NCI-H82 treated with DMSO at 0.1 percent for 48 hours (cell line): ENCODE measurements around the gene RPL18A.

Source experiments
- DNase-seq: peaks from one replicate; lab custom pipeline; 2025; ENCODE audit not compliant: unreplicated experiment; lab: John Stamatoyannopoulos, UW

The RPL18A gene

DNA sequence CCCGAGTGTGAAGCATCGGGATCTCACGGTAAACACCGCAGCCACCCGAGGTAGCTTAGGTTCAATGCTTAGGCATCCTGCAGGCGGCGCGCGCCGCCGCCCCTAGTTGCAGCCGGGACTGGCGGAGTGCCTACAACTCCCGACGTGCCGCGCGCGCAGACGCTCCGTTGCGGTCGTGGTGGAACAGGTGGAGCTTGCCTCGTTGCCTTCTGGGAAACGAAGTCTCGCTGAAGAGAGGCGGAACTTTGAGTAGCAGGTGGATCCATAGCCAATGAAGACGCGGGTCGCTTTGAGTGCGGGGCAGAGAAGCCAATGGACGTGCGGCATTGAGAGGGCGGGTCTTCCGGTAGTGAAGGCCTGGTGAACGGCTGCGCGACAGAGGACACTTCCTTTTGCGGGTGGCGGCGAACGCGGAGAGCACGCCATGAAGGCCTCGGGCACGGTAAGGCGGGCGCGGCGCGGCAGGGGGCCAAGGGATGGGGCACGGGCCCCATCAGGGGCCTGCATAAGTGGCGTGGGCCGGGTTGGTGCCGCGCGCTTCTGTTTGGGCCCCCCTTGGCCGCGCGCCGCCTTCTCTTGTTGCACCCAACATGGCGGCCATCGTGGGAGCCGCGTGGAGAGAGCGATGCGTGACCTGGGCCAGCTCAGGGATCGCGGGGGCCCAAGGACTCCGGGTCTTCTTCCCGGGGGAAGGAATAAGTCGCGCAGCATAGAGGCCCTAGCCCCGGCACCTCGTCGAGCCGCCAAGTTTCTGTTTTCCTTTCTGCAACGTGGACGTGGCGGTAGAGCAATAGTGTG, at the start of gene RPL18A:
Gene RPL18A, plus strand, starts transcription at position 378 of the 798 bp plus-strand sequence. Its CDS starts 47 bp downstream, at position 425.
- peak; percentile 100 for DNase-seq

DNA sequence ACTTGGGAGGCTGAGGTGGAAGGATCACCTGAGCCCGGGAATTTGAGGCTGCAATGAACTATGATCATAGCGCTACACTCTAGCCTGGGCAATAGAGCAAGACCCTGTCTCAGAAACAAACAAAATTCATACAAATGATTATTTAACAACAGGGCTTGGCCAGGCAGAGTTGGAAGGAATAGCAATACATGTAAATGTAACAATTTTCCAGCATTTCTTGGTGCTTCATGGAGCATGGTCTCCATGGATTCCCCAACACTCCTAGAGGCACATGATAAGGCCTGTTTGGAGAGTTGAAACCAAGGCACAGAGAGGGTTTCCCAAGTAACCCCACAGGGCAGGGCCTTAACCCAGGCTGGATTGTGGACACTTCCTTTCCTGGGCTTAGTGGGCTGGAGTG, 48.6 kb upstream of the RPL18A start:
- no peak for DNase-seq

DNA sequence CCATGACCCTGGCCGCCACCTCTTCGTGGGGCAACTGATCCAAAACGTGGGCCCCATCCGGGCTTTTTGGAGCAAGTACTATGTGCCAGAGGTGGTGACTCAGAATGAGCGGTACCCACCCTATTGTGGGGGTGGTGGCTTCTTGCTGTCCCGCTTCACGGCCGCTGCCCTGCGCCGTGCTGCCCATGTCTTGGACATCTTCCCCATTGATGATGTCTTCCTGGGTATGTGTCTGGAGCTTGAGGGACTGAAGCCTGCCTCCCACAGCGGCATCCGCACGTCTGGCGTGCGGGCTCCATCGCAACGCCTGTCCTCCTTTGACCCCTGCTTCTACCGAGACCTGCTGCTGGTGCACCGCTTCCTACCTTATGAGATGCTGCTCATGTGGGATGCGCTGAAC, 48.0 kb upstream of the RPL18A start:
- DNase-seq = no peak

- no peak for DNase-seq
Measured at GRCh38 chr19:17812099-17812498, 47.6 kb upstream of the RPL18A start.

GRCh38 chr19:17817668-17818363, 41.9 kb upstream of the RPL18A start:
- DNase-seq = no peak

DNA sequence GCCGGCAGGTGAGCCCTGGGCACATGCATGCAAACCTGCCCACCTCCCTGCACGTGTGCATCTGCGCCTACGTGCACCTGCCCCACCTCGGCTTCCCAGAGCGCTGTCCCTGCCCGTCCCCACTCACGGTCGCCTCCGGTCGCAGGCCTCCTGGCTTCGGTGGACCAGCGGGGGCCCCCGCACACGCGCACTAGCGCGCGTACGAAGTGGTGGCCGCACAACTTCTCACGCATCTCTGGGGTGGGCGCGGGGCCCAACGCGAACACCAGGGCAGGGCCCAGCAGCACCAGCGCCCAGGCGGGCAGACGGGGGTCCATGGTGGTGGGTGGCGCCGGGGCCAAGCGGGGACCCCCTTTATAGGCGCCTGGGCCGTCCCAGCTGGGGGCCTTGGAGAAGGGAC, 38.5 kb upstream of the RPL18A start, which contains the start of gene INSL3:
Gene INSL3, minus strand, starts transcription at position 330 of the 400 bp plus-strand sequence. Its CDS starts 13 bp downstream, at position 317.
- no peak for DNase-seq

GRCh38 chr19:17824339-17824738, 35.4 kb upstream of the RPL18A start:
- DNase-seq = no peak

- no peak for DNase-seq
Measured at GRCh38 chr19:17826508-17827056, 33.1 kb upstream of the RPL18A start.

- peak; percentile 80 for DNase-seq
Measured at GRCh38 chr19:17829855-17830566, 29.7 kb upstream of the RPL18A start.

DNA sequence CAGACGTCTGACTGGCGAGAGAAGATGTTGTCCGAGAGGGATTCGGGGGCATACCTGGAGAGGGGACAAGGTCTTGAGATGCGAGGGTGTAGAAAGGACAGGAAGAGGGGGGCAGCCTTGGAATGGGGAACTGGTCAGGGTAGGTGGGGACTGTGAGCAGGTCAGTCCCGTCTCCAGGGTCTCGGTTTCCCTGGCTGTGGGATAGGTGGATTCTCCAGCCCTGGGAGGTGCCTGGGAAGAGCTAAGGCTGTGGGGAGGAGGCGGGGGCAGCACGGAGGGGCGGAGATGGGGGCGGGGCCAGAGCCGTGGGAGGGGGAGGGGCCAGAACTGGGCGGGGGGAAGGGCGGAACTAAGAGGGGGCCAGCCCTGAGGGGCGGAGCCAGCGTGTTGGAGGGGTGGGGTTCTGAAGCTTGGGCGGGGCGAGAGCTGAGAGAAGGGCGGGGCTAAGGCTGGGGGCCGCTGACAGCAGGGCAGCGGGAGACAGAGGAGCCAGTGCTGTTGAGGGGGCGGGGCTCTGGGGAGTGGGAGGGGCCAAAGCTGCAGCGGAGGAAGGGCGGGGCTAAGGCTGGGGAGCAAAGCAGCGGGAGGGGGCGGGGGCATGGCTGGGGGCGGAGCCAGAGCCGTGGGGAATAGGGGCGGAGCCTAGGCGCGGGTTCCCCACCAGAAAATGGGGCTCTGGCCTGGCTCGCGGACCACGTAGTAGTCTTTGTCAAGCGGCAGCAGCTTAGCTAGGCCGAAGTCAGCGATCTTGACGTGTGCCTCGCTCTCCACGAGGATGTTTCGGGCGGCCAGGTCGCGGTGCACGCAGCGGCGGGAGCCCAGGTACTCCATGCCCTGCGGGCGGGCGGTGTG, 28.9 kb upstream of the RPL18A start:
- peak; percentile 95 for DNase-seq

- DNase-seq = no peak
Measured at GRCh38 chr19:17831419-17831888, 28.3 kb upstream of the RPL18A start.

GRCh38 chr19:17832443-17833208, 27.1 kb upstream of the RPL18A start:
- no peak for DNase-seq

DNA sequence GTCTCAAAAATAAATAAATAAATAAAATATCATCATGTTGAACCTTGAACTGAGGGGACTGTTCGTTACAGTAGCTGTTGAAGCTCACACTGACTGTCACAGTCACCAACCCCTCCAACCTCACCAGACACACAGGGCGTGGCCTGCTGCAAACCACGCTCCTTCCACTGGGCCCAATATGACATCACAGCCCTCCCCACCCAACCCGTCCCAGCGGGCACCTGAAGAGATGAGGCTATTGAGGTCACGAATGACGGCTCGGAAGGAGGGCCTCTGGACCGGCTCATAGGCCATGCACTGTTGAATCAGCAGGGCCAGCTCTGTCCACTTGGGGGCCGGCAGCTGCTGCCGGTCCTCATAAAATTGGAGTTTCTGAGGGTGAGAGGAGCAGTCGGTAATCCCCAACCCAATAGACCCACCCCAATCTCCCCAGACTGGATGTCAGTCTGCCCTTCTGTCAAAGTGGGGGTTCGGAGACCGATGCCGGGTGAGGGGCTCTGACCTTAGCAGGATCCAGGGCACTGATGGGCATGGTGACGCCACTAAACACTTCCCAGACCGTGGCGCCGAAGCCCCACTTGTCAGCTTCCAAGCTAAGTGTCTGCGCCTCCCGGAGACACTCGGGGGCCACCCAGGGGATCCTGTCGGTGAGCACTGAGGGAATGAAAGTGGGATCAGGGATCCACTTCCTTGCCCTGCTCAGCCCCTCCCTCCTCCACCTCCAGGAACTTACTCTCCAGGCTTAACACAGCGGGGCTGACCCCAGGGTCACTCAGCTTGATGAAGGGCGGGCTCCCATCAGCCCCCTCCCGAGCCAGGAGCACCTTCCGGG, 25.1 kb upstream of the RPL18A start:
- no peak for DNase-seq

DNA sequence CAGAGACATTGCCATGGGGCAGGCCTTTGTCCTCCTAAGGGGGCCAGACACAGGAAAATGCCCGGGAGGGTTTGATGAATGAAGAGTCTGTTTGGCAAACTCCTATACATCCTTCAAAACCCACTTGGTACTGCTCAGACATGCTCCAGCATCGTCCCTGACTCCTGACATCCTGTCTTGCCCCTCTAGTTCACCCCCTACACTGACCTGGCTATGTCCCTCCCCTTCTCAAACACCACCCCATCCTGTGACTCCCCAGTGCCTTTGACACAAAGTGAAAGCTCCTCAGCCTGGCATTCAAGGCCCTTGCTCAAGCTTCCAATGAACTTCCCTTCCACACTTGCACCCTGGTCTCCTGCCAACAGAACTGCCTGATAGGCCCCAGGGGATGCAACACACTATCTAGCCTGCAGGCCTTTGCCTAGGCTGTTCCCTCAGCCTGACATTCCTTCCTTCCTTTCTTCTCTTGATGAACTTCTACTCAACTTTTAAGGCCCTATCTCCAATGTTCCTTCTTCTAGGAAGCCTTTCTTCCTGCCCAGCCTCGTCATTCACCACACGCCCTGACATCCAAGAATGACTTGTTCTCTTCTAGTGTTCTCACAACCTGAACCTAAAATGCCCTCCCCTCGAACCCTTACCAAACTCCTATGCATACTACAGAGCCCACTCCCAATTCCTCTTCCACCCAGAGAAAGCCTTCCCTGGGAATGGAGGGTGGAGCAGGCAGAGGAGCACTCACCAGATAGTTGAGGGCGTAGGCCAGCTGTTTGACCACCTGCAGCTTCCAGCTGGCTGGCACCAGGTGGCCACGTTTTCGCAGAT, 24.3 kb upstream of the RPL18A start:
- DNase-seq = no peak

GRCh38 chr19:17836530-17836929, 23.2 kb upstream of the RPL18A start:
- no peak for DNase-seq

DNA sequence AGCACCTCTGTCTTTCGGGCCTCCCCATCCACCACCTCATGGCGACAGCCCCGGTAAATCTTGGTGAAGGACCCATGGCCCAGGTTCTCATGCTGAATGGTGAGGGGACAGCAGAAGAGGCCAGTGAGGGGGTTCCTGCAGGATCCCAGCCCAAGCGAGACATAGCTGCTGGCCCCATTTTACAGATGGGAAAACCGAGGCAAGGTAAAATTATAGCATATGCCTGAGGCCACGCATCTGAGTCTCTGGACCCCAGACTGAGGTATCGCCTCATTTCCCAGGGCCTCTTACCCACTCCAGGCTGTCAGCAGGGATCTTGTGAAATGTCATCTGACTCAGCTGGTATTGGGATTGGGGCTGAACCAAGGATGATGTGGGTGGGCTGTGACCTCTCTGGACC, 21.7 kb upstream of the RPL18A start:
- no peak for DNase-seq

GRCh38 chr19:17840019-17840418, 19.7 kb upstream of the RPL18A start:
- no peak for DNase-seq

- no peak for DNase-seq
Measured at GRCh38 chr19:17841371-17841809, 18.3 kb upstream of the RPL18A start.
